MCF 10A (cell line): ENCODE results near the gene ELAPOR1. TPM values are rescaled to one million over a fixed set of nuclear protein-coding genes. Genes with fewer than 3 reads are reported as not detected.

Source experiments
- BruUV-seq: library from RNA; stranded (reverse); fragments of 400-500 nt; replicated peaks from 2 replicates; lab custom pipeline; 2021; lab: Mats Ljungman, UMichigan
- CTCF ChIA-PET: fragments of 300-600 bp; sonication (Branson Sonifier 250); formaldehyde crosslinking; extraction: SDS; loops from one replicate; lab custom pipeline; 2021; ENCODE audit warnings: antibody characterized with exemption, inconsistent platforms; lab: Yijun Ruan, JAX
- POLR2A ChIA-PET: fragments of 300-600, 350-650 bp; sonication (Branson Sonifier 250); formaldehyde crosslinking; extraction: SDS; loops from one replicate; lab custom pipeline; 2020; ENCODE audit warnings: antibody characterized with exemption, inconsistent platforms; lab: Yijun Ruan, JAX
- DNase-seq: peaks from one replicate; pipeline ENCODE4 v3.0.0-alpha.2; 2018; ENCODE audit not compliant: unreplicated experiment
- H3K27ac Mint-ChIP-seq: one replicate; pipeline ENCODE4 v1.8.0; 2022; ENCODE audit warnings: mild to moderate bottlenecking, low read depth, mixed read lengths; ENCODE audit not compliant: unreplicated experiment
- H3K27me3 Mint-ChIP-seq: one replicate; pipeline ENCODE4 v1.8.0; 2022; ENCODE audit warnings: mixed read lengths; ENCODE audit not compliant: insufficient read depth, unreplicated experiment
- H3K36me3 Mint-ChIP-seq: one replicate; pipeline ENCODE4 v1.8.0; 2022; ENCODE audit warnings: mild to moderate bottlenecking, moderate library complexity, mixed read lengths; ENCODE audit not compliant: insufficient read depth, unreplicated experiment
- H3K4me1 Mint-ChIP-seq: one replicate; pipeline ENCODE4 v1.8.0; 2022; ENCODE audit warnings: mixed read lengths; ENCODE audit not compliant: insufficient read depth, unreplicated experiment
- H3K4me3 Mint-ChIP-seq: one replicate; pipeline ENCODE4 v1.8.0; 2022; ENCODE audit warnings: mild to moderate bottlenecking, moderate library complexity, mixed read lengths; ENCODE audit not compliant: unreplicated experiment
- H3K9me3 Mint-ChIP-seq: one replicate; pipeline ENCODE4 v1.8.0; 2022; ENCODE audit warnings: mixed read lengths; ENCODE audit not compliant: unreplicated experiment
- CTCF ChIP-seq: fragments of 200-600 bp; IDR thresholded peaks from one replicate; pipeline ENCODE4 v1.8.0; 2022; ENCODE audit warnings: antibody characterized with exemption, mild to moderate bottlenecking; ENCODE audit not compliant: unreplicated experiment
- intact Hi-C: fragments of 100-400 bp; cut with micrococcal nuclease; formaldehyde crosslinking; loops from 2 replicates; pipeline ENCODE4 v1.14.1; 2022
- total RNA-seq: library from RNA; stranded (reverse); gene quantifications from 2 replicates; pipeline ENCODE4 v1.2.3, GENCODE V29; 2022

ELAPOR1 gene
- total RNA-seq, 1 experiment from 2014 or later, result 0.58 TPM

- intact Hi-C loops, result no loop called here
- Mint-ChIP-seq H3K27ac (no peak overlapping the region), H3K4me1 (peaks cover 6% of the 10 kb centered on the region), H3K36me3 (no peaks in the 10 kb centered on the region), H3K9me3 (no peaks in the 10 kb centered on the region), H3K4me3 (no peak overlapping the region), H3K27me3 (no peaks in the 10 kb centered on the region)
- CTCF ChIA-PET, result interaction anchor here (0.8 to 3.2 kb wide), 6 partner anchors 8 to 146 kb away, joined by 3 to 14 read pairs (median 4); partner anchors contain the start of gene ELAPOR1
- POLR2A ChIA-PET, result interaction anchor here (0.6 to 1.0 kb wide), 4 partner anchors 8 to 19 kb away, joined by 3 read pairs; a partner anchor contains a TSS
- no peak for TF ChIP-seq CTCF
- no peak for DNase-seq
- no TSS peak for BruUV-seq
These were observed 17.1 kb downstream of the ELAPOR1 start for GRCh38 chr1:109131059-109131458.

GRCh38 chr1:109131800-109132199 is 17.9 kb downstream of the ELAPOR1 start:
- no peaks in the 10 kb centered on the region for H3K27me3 Mint-ChIP-seq
- POLR2A ChIA-PET, result no interaction called here
- no peaks in the 10 kb centered on the region for H3K9me3 Mint-ChIP-seq
- CTCF ChIA-PET, result interaction anchor here (0.8 to 3.2 kb wide), 4 partner anchors 7 to 19 kb away, joined by 3 to 14 read pairs (median 4); partner anchors contain the start of gene ELAPOR1
- DNase-seq, result no peak
- H3K4me3 Mint-ChIP-seq, result no peak overlapping the region
- intact Hi-C loops, result no loop called here
- TF ChIP-seq CTCF, result no peak
- BruUV-seq, result no TSS peak
- peaks cover 6% of the 10 kb centered on the region for H3K4me1 Mint-ChIP-seq
- no peaks in the 10 kb centered on the region for H3K36me3 Mint-ChIP-seq
- H3K27ac Mint-ChIP-seq, result no peak overlapping the region

GRCh38 chr1:109133002-109133706 is 19.2 kb downstream of the ELAPOR1 start:
- POLR2A ChIA-PET, result interaction anchor here (0.7 kb wide), 1 partner anchor 65 kb away, joined by 3 read pairs; no protein-coding TSS in a partner anchor

More at GRCh38 chr1:109133002-109133706, 19.2 kb downstream of the ELAPOR1 start:
- BruUV-seq, result no TSS peak
- DNase-seq, result no peak
- Mint-ChIP-seq H3K27ac (no peak overlapping the region), H3K36me3 (no peaks in the 10 kb centered on the region), H3K4me3 (no peak overlapping the region), H3K27me3 (no peaks in the 10 kb centered on the region), H3K9me3 (no peaks in the 10 kb centered on the region), H3K4me1 (peaks cover 6% of the 10 kb centered on the region)
- intact Hi-C loops, result no loop called here
- CTCF ChIA-PET, result interaction anchor here (3.2 kb wide), 1 partner anchor 21 kb away, joined by 14 read pairs; a partner anchor contains a TSS
- no peak for TF ChIP-seq CTCF
